Measurements from ENCODE around the gene FRMD4B.
A peak's percentile ranks its signal among the peaks of the same experiment; 100 is the strongest.

FRMD4B gene

GRCh38 chr3:69405067-69405466 is 19.2 kb upstream of the FRMD4B start:
- no peak for DNase-seq (ENCODE audit: low read depth)

- no peak for DNase-seq (ENCODE audit: low read depth)
Observed at GRCh38 chr3:69403454-69403853, 17.6 kb upstream of the FRMD4B start.

GRCh38 chr3:69400683-69401082 is 14.8 kb upstream of the FRMD4B start:
- DNase-seq (ENCODE audit: low read depth) = no peak

GRCh38 chr3:69392850-69393249 is 7.0 kb upstream of the FRMD4B start:
- DNase-seq (ENCODE audit: low read depth) = no peak

GRCh38 chr3:69392415-69392814 is 6.5 kb upstream of the FRMD4B start:
- no peak for DNase-seq (ENCODE audit: low read depth)

GRCh38 chr3:69391554-69391953 is 5.7 kb upstream of the FRMD4B start:
- no peak for DNase-seq (ENCODE audit: low read depth)

- no peak for DNase-seq (ENCODE audit: low read depth)
Observed at GRCh38 chr3:69390771-69391170, 4.9 kb upstream of the FRMD4B start.

GRCh38 chr3:69389520-69390248 is 3.8 kb upstream of the FRMD4B start:
- DNase-seq (ENCODE audit: low read depth) = no peak

GRCh38 chr3:69388241-69388640 is 2.4 kb upstream of the FRMD4B start:
- no peak for DNase-seq (ENCODE audit: low read depth)

GRCh38 chr3:69386556-69387385 is 883 bp upstream of the FRMD4B start:
- no peak for DNase-seq (ENCODE audit: low read depth)

- DNase-seq (ENCODE audit: low read depth) = no peak
Observed at GRCh38 chr3:69385123-69385722, 665 bp downstream of the FRMD4B start.

- no peak for DNase-seq (ENCODE audit: low read depth)
Observed at GRCh38 chr3:69384326-69384725, 1.6 kb downstream of the FRMD4B start.

GRCh38 chr3:69379661-69380060 is 6.2 kb downstream of the FRMD4B start:
- no peak for DNase-seq (ENCODE audit: low read depth)

- DNase-seq (ENCODE audit: low read depth) = no peak
Observed at GRCh38 chr3:69378112-69378802, 7.6 kb downstream of the FRMD4B start.

- no peak for DNase-seq (ENCODE audit: low read depth)
Observed at GRCh38 chr3:69377262-69377661, 8.6 kb downstream of the FRMD4B start.

GRCh38 chr3:69376731-69377130 is 9.2 kb downstream of the FRMD4B start:
- no peak for DNase-seq (ENCODE audit: low read depth)

GRCh38 chr3:69371816-69372215 is 14.1 kb downstream of the FRMD4B start:
- DNase-seq (ENCODE audit: low read depth) = no peak

GRCh38 chr3:69370901-69371301 is 15.0 kb downstream of the FRMD4B start:
- no peak for DNase-seq (ENCODE audit: low read depth)

GRCh38 chr3:69370156-69370883 is 15.6 kb downstream of the FRMD4B start:
- no peak for DNase-seq (ENCODE audit: low read depth)

- DNase-seq (ENCODE audit: low read depth) = peak; percentile 41
Observed at GRCh38 chr3:69368129-69368741, 17.7 kb downstream of the FRMD4B start.

- no peak for DNase-seq (ENCODE audit: low read depth)
Observed at GRCh38 chr3:69367586-69367985, 18.3 kb downstream of the FRMD4B start.
